Adrenal gland (tissue), 5 donors: ENCODE data around the gene RPE65.
"Not testable (repeated sequence)": the region's sequence is repeated elsewhere in the genome, so short reads cannot be mapped to it uniquely, and the experiment has no call there.

Experiments used
- POLR2A ChIP-seq, 2 donors: fragments of 450-650 bp; IDR thresholded peaks; one replicate each; pipeline ENCODE4 v1.6.1; 2017; ENCODE audit warnings: antibody characterized with exemption in 2 of 2, mild to moderate bottlenecking in 2 of 2, moderate library complexity in 1 of 2
- TF ChIP-seq, protein P1 (sequence below), 6 experiments: fragments of 450-650 bp in 4 of 6; fragments of 200-600 bp in 2 of 6; sonication (generic) in 1 of 6; IDR thresholded peaks; 1 replicate in 5 of 6; 2 replicates in 1 of 6; pipeline versions ENCODE4 v1.5.1 to v1.8.0; 2016 to 2021; ENCODE audit warnings: antibody characterized with exemption in 6 of 6, mild to moderate bottlenecking in 2 of 6, moderate library complexity in 1 of 6
- donor health status: DM: no; HTN: no; CAD: no.

GRCh38 chr1:68392474-68392873 is 57.3 kb downstream of the RPE65 start:
- TF ChIP-seq, protein P1, sequence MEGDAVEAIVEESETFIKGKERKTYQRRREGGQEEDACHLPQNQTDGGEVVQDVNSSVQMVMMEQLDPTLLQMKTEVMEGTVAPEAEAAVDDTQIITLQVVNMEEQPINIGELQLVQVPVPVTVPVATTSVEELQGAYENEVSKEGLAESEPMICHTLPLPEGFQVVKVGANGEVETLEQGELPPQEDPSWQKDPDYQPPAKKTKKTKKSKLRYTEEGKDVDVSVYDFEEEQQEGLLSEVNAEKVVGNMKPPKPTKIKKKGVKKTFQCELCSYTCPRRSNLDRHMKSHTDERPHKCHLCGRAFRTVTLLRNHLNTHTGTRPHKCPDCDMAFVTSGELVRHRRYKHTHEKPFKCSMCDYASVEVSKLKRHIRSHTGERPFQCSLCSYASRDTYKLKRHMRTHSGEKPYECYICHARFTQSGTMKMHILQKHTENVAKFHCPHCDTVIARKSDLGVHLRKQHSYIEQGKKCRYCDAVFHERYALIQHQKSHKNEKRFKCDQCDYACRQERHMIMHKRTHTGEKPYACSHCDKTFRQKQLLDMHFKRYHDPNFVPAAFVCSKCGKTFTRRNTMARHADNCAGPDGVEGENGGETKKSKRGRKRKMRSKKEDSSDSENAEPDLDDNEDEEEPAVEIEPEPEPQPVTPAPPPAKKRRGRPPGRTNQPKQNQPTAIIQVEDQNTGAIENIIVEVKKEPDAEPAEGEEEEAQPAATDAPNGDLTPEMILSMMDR (IDR thresholded peaks at IDR 0.05), result not testable (repeated sequence)
- not testable (repeated sequence) for TF ChIP-seq POLR2A (IDR thresholded peaks at IDR 0.05)
